SIG-M5 treated with dmso at 0.1 percent for 504 hours (cell line): ENCODE data around the gene MINDY3.
A peak's percentile ranks its signal among the peaks of the same experiment; 100 is the strongest.
"Not testable (repeated sequence)": the region's sequence is repeated elsewhere in the genome, so short reads cannot be mapped to it uniquely, and the experiment has no call there.

Experiments used
- DNase-seq: peaks from one replicate; lab custom pipeline; 2025; ENCODE audit not compliant: unreplicated experiment; lab: John Stamatoyannopoulos, UW

MINDY3 gene

GRCh38 chr10:15857107-15857575 is 3.2 kb downstream of the MINDY3 start:
- DNase-seq, result no peak

GRCh38 chr10:15856328-15857015 is 3.8 kb downstream of the MINDY3 start:
- no peak for DNase-seq

DNA sequence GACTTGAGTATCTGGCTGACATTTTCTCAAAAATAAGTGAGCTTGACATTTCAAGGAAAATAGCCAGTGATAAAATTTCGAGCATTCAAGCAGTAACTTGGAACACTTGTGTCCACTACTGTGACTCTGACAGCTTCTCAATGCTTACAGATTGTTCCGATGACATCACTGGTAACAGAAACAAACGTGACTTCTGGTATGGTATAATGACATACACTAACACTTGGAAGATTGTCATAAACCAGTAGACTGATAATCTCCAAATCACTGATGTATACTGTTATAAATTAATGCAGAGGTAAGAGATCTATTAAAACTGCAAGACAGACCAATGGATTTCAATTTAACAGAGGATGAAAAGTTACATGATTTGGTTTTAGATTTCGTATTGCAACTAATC is 6.5 kb downstream of the MINDY3 start:
- no peak for DNase-seq

DNA sequence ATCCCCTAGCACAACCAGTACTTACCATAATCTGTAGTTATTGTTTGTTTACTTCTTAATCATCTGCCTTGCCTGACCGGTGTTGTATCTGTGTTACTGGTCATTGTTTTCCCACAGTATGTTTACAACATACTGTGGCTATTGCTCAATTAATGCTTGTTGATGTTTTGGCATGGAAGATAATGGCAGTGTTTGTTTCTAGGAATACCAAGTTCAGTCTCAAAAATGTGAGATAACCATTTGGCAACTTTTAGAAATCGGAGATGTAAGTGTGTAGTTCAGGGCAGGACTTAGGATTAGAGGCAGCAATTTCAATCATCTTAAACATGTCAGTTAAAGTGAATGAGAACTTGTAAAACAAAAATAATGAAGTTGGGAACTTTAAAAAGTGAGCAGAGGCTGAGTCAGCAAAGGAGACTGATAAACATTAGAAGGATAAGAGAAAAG is 8.2 kb downstream of the MINDY3 start:
- DNase-seq, result no peak

GRCh38 chr10:15850337-15850978 is 9.8 kb downstream of the MINDY3 start:
- not testable (repeated sequence) for DNase-seq

DNA sequence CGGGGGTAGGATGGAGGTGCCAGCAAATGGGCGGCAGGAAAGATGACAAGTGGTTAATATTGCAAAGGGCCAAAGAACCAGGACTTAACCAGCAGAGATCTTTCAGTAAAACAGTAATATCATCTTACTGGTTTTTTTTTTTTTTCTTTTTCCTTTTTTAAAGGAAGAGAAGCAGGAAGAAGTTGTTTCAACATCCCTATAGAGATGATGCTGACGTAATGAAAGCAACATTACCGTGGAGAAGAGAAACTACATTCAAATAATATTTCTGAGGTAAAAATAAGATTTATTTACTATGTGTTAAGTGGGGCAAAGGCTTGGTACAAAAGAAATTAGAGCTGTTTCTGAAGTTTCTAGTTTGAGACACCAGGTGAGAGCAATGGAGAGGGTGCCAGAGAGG is 11.0 kb downstream of the MINDY3 start:
- DNase-seq, result peak; percentile 1

DNA sequence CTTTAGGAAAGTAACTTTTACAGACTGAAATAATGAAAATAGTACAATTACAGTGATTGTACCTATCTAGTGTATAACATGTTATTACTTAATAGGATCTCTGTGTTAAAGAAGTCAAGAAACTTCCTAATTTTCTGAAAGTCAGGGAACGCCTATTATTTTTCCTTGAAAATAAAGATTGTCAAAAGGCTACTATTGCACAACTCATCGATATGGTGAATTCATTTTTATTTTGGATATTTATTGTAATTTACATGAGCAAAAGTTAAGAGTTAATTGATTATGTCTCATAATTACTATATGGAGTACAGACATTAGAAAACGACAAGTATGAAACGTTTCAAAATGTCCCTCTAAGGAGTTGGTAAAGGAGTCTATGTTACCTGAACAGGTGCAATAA is 12.8 kb downstream of the MINDY3 start:
- no peak for DNase-seq

GRCh38 chr10:15844517-15844916 is 15.8 kb downstream of the MINDY3 start:
- DNase-seq, result no peak

DNA sequence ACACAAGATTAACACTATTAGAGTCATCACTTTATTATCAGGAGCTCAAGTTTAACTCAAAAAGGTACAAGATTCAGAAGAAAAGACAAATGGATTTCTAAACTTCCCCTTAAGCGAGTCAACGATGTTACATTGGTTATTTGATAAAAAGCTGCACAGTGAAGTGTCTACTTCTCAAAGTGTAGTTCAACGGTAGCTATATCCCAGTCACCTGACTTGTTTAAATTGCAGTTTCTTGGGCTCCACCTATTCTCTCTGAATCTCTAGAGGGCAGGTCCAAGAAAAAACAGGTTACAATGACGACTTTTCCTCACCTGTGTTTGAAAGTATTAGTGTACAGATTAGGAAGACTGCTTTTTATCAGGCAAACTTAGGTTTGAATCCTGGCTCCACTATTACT is 16.6 kb downstream of the MINDY3 start:
- no peak for DNase-seq

DNA sequence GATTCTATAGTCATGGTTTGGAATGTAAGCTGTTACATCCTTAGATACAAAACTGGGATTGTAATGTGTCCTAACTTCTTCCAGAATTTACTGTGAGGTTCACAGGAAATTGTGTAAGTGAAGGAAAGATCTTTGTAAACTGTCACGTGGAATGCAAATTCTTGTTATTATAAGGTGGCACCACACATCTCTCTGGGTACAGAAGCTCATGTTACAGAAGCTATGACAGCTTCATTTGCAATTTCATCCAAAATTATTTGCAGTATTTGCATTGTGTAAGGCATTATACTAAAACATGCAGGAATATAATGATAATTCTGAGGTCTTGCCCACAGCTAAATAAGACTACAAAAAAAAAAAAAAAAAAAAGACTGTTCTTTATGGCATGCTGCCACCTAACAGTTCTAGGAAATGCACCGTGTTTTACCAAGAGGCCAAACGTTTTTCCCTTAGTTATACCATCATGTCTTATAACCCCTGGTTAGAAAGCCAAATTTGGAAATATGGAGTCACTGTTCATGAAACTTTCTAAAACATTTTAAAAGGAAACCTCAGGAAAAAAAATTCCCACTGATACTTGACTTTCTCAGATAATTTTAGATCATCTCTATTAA is 17.6 kb downstream of the MINDY3 start:
- no peak for DNase-seq

DNA sequence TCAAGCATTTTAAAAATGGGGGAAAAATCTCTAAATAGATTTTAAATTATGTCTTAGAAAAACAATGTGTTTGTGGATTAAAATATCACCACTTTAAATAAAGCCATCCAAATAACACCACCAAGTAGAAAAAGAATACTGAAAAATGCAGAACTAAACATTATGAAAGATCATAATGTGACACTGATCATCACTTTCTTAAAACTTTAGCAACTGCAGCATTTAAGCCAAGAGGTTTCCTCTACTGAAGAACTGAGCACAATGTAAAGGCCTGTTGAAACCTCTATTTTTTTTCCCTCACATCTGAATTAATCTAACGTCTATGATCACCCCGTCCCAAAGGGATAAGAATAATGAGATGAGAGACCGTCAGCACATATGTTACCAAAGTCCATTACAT is 18.6 kb downstream of the MINDY3 start:
- no peak for DNase-seq

DNA sequence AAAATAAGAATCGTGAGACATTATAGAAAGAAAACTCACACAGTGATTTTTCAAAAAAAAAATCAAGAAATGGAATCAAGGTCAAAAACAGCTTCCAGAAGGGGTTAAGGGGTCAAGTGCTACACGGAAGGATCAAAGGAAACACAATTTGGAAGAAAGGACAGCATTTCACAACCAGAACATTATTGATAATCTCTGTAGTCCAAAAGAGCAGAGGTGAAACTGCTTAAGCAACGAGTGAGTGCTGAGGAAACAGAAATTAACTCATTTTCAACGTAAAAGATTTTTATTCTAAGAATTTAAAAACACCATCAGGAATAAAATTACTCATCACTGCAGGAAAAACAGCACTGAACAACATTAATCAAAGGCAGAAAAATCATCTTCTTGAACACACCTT is 23.5 kb downstream of the MINDY3 start:
- DNase-seq, result no peak

GRCh38 chr10:15829495-15829894 is 30.8 kb downstream of the MINDY3 start:
- DNase-seq, result no peak

GRCh38 chr10:15824498-15824897 is 35.8 kb downstream of the MINDY3 start:
- peak; percentile 4 for DNase-seq

DNA sequence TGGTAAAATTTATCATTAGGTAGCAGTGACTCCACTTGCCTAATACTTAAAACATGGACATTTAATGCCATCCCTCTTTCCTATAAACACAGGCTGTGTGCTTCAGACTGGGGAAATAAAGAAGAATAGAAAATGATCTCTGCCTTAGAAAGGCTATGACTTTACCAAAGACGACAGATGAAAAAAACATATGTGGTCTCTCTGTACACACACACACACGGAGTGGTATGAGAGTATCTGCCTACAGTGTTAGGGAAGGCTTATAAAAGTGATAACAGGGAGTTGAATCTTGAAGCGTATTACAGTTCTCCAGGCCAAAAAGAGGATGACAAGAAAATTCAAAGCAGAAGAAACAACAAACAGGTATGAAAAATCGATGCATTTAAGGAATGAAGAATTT is 38.2 kb downstream of the MINDY3 start:
- DNase-seq, result no peak

GRCh38 chr10:15821046-15821683 is 39.1 kb downstream of the MINDY3 start:
- no peak for DNase-seq

DNA sequence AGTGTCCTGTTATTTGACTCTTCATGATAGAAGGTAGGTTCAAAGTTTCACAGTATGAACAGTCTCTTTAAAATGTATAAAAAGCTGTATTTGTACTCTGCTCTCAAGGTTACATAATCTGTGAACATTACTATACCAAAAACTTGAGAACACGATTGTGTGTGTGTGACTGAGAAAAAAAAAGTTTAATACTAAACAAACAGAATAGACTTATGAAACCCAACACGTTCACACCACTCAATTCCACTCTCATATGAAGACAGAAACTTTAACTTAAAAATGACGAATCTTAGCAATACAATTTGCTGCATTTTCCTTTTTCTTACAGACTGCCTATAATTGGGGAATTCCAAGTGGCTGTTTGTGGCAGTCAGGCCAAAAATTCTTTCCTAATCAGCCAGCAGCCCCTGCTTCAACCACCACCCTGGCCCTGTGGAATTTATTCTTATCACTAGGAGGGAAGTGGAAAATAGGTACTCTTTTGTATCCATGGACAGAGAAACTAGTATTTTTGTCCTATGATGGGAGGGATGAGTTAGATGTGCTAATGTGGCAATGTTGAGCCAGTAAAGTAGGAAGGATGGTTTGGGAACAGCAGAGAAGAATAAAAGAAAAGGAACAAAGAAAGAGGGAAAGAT is 42.8 kb downstream of the MINDY3 start:
- DNase-seq, result no peak

DNA sequence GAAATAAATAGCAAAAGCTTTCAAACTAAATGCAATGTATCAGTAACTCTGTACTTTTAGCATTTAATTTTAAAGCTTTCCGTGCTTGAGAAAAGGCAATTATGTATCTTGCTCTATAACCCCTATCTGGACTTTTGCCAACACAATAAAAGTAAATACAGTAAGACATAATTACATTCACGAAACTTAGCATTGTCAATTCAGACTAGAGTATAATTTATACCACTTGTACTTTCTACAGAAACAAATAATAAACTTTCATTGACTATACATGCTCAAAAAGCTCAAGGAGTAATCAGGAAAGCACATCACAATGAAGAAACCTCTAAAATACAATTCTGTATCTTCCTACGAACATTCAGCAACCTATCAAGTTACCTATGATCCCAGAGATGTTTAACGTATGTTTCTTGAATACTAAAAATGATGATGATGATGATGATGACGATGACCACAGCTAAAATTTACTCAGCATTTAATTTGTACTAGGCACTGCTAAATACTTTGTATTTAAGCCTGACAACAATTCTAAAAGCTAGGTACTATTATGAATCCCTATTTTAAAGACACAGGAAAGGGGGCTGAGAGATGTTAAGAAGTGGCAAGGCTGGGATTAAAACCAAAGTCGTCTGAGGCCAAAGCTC is 44.9 kb downstream of the MINDY3 start:
- DNase-seq, result no peak

DNA sequence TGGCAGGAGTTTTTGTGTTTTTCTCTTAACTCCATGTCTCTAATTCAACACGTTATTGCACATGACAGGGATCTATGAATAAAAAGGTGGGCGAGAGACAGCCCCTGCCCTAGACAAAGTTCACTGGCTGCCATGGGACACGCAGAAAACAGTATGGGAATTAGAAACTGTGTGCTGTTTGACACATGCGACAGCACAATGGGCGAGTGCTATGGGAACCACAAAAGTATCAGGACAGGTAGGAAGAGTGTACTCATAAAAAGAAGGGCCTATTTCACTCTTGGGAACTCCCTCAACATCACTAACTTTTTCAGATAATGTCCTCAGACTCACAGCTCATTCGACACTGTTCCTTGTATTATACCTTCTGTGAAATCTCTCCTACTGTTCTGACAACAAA is 45.7 kb downstream of the MINDY3 start:
- no peak for DNase-seq

GRCh38 chr10:15813415-15813814 is 46.9 kb downstream of the MINDY3 start:
- no peak for DNase-seq

- no peak for DNase-seq
Observed at GRCh38 chr10:15809450-15809849, 50.9 kb downstream of the MINDY3 start.
